ENCODE measurements around the gene MYOM3. TPM values are rescaled to one million over a fixed set of nuclear protein-coding genes. Genes with fewer than 3 reads are reported as not detected.

The MYOM3 gene
- polyA plus RNA-seq, 2 of the 4 experiments (the other 2 are of a cell fraction) = 2.6 to 8.5 TPM

- H3K9me3 ChIP-seq = no peaks in the 10 kb centered on the region
- FAIRE-seq (no peak), DNase-seq (ENCODE audit: low read depth in 1 of 2, low spot score in 1 of 2) (no peak), ATAC-seq (no peak)
- H3K27ac ChIP-seq = no peak overlapping the region
- no peak overlapping the region for H3K4me2 ChIP-seq
- H3K4me3 ChIP-seq = no peak overlapping the region
- WGBS (ENCODE audit: missing lambda C conversion rate) = 87% methylated on average over 2 of the region's 6 CpGs
- TF ChIP-seq TP53 (CRISPR knock-in tag; IDR thresholded peaks at IDR 0.05) = no peak
- TF ChIP-seq ELK1 (IDR thresholded peaks at IDR 0.05; ENCODE audit: low read depth, low read length) = no peak
- TF ChIP-seq ZC3H11A (IDR thresholded peaks at IDR 0.05) = no peak
- no peak for TF ChIP-seq HES2 (IDR thresholded peaks at IDR 0.05)
- TF ChIP-seq MAFK (IDR thresholded peaks at IDR 0.05; ENCODE audit: partially characterized antibody) = no peak
- TF ChIP-seq CHD2 (IDR thresholded peaks at IDR 0.05; ENCODE audit: low read length, partially characterized antibody) = no peak
- no peak for TF ChIP-seq E2F6 (IDR thresholded peaks at IDR 0.05; ENCODE audit: borderline replicate concordance, low read depth)
- no peak for TF ChIP-seq RARB (CRISPR knock-in tag; IDR thresholded peaks at IDR 0.05)
- no peak for TF ChIP-seq FOSB (CRISPR knock-in tag; IDR thresholded peaks at IDR 0.05)
- CTCF ChIA-PET = interaction anchor here (0.6 to 1.2 kb wide), 3 partner anchors 52 to 1256 kb away, joined by 3 to 5 read pairs (median 3); no protein-coding TSS in a partner anchor
- POLR2A ChIA-PET = interaction anchor here (0.5 kb wide), 1 partner anchor 244 kb away, joined by 5 read pairs; no protein-coding TSS in a partner anchor
- H3K4me1 ChIP-seq = peaks cover 17% of the 10 kb centered on the region
These were observed 35.9 kb upstream of the MYOM3 start for GRCh38 chr1:24147816-24148215.

- ATAC-seq (no peak), DNase-seq (ENCODE audit: low read depth in 1 of 2, low spot score in 1 of 2) (no peak), FAIRE-seq (no peak)
- ChIA-PET CTCF (interaction anchor here (1.2 kb wide), 2 partner anchors 52 to 76 kb away, joined by 3 to 5 read pairs; no protein-coding TSS in a partner anchor), POLR2A (no interaction called here)
- H3K27ac ChIP-seq = no peak overlapping the region
- peaks cover 20% of the 10 kb centered on the region for H3K4me1 ChIP-seq
- H3K4me2 ChIP-seq = no peak overlapping the region
- TF ChIP-seq POLR2A (IDR thresholded peaks at IDR 0.05; ENCODE audit: low read length) (no peak), BHLHE40 (IDR thresholded peaks at IDR 0.05; ENCODE audit: low read depth, low read length) (no peak), USF2 (IDR thresholded peaks at IDR 0.05) (no peak), HES2 (IDR thresholded peaks at IDR 0.05) (no peak), EHMT2 (IDR thresholded peaks at IDR 0.05; ENCODE audit: low read depth) (no peak), FOSB (CRISPR knock-in tag; IDR thresholded peaks at IDR 0.05) (no peak), BCL3 (IDR thresholded peaks at IDR 0.05) (no peak), HOXA7 (CRISPR knock-in tag; IDR thresholded peaks at IDR 0.05) (no peak), ELK1 (IDR thresholded peaks at IDR 0.05; ENCODE audit: low read depth, low read length) (no peak), KDM1A (IDR thresholded peaks at IDR 0.05; ENCODE audit: low read depth) (no peak), SREBF2 (IDR thresholded peaks at IDR 0.05) (no peak), ZFP36 (IDR thresholded peaks at IDR 0.05; ENCODE audit: borderline replicate concordance, partially characterized antibody) (no peak), MAFK (IDR thresholded peaks at IDR 0.05; ENCODE audit: partially characterized antibody) (no peak), RNF2 (IDR thresholded peaks at IDR 0.05; ENCODE audit: borderline replicate concordance, low read depth) (no peak), NPAS2 (CRISPR knock-in tag; IDR thresholded peaks at IDR 0.05; ENCODE audit: borderline replicate concordance) (no peak)
- H3K4me3 ChIP-seq = no peak overlapping the region
- no peaks in the 10 kb centered on the region for H3K9me3 ChIP-seq
- WGBS (ENCODE audit: missing lambda C conversion rate) = 88% methylated on average over 9 of the region's 9 CpGs
These were observed 35.3 kb upstream of the MYOM3 start for GRCh38 chr1:24147194-24147593.

Data from A549 (cell line).